IPS DF 19.7 (cell line): ENCODE measurements around the gene LHB.
"Not testable (repeated sequence)": the region's sequence is repeated elsewhere in the genome, so short reads cannot be mapped to it uniquely, and the experiment has no call there.

ENCODE experiments used
- DNase-seq: peaks from one replicate; pipeline ENCODE4 v3.0.0-alpha.2; 2013; ENCODE audit warnings: low read depth, low spot score

LHB gene

DNA sequence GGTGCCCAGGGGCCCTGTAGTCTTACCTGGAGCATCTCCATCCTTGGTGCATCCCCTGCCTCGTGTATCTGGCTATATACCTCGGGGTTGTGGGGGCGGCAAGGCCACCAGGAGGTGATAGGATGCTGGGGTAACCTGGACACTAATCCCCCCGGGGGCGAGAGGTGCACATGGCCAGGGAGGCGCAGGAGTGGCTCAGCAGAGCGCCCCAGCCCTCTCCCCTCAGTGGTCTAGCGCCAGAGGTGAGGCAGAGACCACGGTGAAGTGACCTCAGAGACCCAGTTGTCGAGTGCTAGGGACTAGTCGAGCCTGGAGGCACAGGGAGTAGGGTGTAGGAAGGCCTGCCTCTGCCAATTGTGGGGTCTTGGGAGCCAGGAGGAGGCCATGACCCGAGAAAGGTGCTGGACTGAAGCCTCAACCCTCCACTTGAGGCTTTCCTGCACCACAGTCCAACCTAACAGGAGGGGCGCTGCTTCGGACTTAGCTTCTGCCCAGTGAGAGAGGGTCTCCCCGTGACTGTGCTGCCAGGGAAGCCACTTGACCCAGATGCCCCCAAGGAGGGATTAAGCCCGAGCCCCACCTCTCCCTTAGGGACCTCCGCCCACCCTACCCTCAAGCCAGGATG lies at the start of gene LHB:
Gene LHB (minus strand): TSS at position 51 of the 625 bp plus-strand sequence. CDS start 10 bp downstream, at position 41.
- DNase-seq, result no peak

DNA sequence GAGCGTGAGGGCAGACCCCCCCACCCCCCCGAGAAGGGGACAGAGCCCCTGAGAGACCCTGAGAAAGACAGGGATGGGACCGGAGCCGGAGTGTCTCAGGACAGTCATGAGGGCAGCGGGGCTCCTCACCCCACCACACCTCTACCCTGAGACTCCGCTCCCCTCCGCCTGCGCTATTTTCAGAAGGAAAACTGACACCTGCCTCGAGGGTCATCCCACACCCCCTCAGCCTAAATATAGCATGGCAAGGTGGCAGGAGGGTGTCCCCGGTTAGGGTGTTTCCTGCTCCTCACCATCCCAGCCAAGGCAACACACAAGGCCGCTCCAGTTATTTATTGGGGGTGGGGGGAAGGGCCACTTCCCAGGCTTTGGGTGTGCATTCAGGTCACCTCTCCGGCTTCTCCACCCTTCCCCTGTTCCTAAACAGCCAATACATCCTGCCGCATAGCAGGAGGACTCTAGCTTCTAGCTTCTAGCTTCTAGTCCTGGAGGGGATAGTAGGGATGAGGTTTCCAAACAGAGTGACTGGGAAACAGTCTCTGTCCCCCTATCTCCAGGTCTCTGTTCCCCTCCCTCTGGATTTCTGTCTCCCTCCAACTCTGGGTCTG lies 49.1 kb upstream of the LHB start:
- DNase-seq, result no peak

DNA sequence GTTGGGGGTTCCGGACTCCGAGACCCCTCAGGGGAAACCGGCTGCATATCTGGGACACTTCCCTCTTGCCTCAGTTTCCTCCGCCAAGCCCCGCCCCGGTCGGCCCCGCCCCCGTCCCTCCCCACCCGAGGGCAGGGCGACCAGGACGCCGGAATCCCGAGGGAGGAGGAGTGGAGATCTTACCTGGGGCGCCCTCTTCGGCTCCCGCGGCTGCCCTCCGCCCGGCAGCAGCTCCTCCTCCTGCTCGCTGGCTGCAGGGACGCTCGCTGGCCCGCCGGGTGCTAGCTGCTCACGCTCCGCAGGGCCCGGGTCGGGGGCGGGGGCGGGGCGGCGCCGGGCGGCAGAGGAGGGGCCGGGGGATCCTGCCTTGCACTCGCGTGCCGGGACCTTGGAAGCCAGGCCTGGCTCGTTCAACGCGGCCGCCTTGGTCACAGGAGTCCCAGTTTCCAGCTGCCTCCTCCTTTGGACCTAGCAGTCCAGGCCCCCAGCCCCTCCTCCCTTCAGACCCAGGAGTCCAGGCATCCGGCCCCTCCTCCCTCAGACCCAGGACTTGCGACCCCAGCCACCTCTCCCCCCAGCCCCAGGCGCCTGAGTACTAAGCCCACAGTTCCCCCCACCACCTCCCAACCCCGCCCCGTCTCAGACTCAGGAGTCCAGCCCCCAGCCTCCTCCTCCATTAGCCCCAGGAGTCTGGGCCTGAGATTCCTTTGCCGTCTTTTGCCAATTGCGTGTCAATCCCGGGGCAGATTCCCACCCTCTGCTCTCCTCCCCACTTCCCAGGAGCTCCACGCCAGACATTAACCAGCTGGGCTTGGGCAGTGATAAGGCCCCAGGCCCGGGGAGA lies 48.1 kb upstream of the LHB start, which contains the start of gene NTF4:
Gene NTF4 (minus strand): TSS at position 51 of the 844 bp plus-strand sequence. CDS start 2,821 bp downstream, outside the sequence.
- DNase-seq, result no peak

DNA sequence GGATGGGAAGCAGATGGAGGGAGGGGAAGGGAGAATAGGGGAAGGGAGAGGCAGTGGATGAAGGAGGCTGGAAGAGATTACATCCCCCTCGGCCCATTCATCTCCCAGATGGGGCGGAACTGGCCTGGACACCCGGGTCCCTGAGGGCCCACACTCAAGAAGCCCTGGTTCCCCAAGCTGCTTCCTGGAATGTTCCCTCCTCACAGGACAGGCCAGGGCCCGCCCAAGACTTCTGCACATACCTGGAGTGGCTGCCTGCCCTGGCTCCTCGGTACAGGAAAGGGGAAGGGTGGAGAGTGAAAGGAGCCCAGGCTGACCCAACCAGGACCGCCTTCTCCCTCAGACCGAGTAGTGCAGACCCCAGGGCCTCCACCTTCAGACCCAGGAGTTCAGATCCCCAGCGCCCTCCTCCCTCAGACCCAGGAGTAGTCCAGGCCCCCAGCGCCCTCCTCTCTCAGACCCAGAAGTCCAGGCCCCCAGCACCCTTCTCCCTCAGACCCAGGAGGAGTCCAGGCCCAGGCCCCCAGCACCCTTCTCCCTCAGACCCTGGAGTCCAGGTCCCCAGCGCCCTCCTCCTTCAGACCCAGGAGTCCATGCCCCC lies 47.2 kb upstream of the LHB start:
- DNase-seq, result no peak

DNA sequence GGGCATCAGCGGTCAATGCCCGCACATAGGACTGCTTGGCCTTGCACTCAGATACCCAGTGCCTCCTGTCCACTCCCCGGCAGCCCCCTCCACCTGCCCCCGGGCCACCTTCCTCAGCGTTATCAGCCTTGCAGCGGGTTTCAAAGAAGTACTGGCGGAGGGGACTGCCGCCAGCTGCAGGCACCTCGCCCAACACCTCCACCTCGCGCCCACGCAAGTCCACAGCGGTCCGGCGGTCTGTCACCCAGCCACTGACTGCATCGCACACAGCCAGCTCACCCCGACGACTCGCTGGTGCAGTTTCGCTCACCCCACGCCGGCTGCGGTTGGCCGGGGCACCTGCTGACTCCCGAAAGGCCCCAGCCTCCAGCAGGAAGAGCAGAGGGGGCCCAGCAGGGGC lies 44.6 kb upstream of the LHB start:
- DNase-seq, result no peak

DNA sequence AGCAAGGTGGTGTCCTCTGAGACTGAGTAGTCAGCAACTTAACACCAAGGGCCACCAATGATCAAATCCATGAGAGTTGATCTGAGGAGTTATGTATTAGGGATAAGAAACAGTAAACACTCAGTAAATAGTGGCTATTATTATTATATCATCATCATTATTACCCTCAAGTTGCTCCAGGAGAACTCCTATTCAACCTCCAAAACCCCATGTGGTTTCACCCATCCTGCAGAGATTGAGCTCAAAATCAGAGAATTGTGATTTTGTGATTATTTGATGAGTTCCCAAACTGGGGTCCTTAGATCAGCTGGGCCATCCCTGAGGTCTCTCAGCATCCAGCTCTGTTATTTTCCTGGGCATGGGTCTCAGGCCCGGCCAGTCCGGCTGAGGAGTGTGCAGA lies 44.1 kb upstream of the LHB start:
- no peak for DNase-seq

DNA sequence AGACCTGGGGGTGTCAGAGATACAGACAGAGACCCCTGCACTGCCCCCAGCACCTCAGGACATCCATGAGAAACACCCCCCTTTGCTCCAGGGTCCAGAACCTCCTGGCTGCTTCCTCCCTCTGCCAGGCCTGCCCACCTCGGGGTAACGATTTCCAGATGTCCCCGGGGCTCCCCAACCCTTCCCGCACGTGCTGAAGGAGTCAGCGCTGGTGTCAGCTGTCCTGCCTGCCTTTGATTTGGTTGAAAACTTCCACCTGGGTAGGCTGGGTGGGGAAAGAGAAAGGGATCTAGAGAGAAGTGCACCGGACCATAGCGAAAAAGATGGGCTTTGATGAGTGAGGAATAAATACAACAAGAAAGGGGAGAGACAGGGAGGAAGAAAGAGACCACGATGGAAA lies 42.2 kb upstream of the LHB start:
- no peak for DNase-seq

DNA sequence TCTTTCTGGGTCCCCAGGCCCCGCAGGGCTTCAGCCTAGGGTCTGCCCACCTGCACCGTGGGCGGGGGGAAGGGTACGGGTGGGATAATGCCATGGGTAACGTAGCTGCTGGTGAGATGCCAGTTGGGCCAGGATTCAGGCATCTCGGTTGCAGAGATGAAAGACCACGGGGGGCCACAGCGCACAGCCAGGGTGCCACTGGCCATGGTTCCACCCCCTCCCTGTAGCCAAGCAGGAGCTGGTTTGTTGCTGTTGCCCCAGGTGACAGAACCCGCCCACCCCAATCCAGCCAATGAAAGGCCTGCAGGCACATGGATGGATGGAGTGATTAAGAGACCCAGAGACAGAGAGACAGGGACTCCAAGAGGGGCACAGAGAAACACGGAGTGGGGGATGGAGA lies 41.7 kb upstream of the LHB start:
- DNase-seq, result no peak

DNA sequence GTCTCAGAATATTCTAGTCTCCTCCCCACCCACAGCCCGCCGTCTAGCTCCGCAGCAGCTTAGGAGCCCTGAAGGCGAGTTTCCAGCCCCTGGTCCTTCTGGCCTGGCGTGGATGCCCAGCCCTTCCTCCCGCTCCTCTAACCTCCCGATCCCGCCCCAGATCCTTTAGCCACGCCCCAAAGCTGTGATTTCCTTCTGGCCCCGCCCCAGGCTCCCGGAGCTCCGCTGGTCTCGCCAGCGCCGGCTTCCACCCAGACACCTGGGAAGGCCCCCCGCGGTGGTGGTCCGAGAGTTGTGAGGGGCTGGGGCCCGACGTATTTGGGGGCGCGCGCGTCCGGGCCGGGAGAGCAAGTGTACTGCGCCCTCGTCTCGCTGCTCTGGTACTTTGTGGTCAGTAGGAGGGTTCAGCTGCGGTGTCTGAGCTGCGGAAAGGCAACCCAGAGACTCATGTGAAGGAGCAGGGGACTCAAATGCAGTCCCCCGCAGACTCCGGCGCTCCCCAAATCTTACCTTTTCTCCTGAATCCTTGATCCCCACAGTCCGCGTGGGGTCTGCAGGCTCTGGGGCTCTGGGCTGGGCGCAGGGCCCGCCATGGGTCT lies 40.8 kb upstream of the LHB start, which contains the start of gene CGB7:
Gene CGB7 (minus strand): TSS at position 114 of the 599 bp plus-strand sequence. CDS start 2,374 bp downstream, outside the sequence.
- DNase-seq, result no peak

DNA sequence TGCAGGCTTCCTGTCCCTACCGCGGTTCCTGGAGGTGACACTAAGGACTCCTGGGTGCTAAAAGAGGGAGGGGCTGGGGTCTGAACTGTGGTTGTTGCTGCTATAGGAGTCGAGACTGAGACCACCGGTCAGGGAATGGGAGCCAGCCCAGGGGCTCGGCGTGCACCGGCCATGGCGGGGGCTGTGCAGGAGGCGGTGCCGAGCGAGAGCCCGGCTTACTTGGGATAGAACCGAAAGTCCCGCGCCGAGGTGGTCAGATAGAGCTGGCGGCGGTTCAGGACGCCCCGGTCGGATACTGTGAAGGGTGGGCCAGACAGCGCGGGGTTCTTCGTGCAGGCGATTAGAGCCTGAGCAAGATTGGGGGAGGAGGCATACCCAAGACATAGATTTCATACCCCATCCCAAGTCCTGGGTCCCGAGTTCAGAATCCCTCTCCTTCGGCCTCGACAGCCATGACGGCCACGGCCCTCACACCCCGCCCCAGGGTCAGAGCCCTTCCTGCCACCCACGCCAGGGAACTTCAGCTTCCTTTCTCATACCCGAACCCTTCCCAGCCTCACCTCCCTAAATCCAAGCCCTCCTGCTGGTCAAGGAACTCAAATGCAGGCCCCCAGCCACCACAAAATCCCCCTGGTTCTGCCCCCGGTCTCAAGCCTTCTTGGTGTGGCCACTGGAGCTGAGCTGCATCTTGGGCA lies 40.2 kb upstream of the LHB start:
- not testable (repeated sequence) for DNase-seq

DNA sequence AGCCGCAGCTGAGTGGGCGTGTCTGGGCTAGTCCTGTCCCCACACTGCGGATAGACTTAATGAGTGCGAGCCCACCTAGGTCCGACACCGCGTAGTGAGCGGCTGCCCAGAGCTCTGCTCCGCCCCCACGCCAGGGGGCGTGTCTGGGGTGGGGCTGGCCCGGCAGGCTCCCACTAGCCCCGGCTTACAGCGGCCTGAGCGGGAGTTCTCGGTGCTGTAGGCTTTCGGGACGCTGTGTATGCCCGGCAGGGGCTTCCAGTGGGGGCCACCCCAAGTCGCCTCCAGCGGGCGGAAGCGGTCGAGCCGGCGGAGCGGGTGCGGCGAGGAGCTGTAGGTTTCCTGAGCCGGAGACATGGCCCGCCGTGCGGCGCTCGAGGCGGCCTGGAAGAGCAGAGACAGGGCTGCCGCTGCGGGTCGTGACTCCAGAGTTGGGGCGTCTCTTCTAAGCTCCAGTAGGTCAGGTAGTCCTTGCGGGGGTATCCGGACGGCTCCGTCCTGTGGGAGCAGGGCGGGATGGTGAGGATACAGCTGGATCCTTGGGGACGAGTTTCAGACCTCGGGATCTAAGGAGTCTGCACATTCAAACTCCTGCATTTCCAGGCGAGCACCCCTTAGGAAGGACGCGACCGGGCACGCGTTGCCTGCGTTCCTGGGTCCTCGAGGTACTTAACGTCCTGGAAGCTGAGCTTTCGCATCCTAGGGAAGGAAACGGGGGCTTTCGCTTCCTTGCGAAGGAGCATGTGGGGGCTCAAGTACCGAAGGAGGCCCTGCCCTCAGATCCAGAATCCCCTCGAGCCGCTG lies 39.4 kb upstream of the LHB start:
- no peak for DNase-seq

DNA sequence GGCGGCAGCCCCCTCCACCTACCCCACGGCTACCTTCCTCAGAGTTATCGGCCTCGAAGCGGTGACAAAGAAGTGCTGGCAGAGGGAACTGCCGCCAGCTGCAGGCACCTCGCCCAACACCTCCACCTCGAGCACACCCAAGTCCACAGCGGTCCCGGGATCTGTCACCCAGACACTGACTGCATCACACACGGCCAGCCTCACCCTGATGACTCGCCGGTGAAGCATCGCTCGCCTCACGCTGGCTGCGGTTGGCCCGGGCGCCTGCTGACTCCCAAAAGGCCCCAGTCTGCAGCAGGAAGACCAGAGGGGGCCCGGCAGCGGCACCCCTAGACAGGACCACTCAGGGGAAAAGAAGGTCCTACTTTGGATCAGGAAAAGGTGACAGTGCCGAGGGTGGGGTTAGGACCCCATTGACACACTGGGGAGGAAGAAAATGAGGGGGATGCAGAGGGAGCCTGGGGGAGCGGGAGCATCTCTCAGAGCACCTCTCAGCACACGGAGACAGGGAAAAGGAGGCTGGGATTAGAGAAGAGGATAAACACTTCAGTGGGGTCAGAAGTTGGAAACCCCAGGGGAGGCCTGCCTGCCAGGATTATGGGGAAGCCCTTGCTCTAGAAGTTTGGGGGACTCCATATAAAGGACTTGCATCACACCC lies 33.6 kb upstream of the LHB start:
- DNase-seq, result not testable (repeated sequence)

DNA sequence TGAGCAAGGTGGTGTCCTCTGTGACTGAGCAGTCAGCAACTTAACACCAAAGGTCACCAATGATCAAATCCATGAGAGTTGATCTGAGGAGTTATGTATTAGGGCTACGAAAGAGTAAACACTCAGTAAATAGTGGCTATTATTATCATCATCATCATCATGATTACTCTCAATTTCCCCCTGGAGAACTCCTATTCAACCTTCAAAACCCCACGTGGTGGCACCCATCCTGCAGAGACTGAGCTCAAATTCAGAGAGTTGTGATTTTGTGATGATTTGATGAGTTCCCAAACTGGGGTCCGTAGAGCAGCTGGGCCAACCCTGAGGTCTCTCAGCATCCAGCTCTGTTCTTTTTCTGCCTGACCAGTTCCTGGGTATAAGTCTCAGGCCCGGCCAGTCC lies 32.9 kb upstream of the LHB start:
- not testable (repeated sequence) for DNase-seq

DNA sequence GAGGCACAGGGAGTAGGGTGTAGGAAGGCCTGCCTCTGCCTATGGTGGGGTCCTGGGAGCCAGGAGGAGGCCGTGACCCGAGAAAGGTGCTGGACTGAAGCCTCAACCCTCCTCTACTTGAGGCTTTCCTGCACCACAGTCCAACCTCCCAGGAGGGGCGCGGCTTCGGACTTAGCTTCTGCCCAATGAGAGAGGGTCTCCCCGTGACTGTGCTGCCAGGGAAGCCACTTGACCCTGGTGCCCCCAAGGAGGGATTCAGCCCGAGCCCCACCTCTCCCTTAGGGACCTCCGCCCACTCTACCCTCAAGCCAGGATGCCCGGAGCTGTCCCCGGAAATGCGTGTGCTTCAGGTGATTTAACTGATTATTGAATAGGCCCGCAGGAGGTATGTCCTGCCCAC lies 32.1 kb upstream of the LHB start, which contains the start of gene CGB8:
Gene CGB8 (minus strand): TSS at position 101 of the 400 bp plus-strand sequence. CDS start 372 bp downstream, outside the sequence.
- not testable (repeated sequence) for DNase-seq

DNA sequence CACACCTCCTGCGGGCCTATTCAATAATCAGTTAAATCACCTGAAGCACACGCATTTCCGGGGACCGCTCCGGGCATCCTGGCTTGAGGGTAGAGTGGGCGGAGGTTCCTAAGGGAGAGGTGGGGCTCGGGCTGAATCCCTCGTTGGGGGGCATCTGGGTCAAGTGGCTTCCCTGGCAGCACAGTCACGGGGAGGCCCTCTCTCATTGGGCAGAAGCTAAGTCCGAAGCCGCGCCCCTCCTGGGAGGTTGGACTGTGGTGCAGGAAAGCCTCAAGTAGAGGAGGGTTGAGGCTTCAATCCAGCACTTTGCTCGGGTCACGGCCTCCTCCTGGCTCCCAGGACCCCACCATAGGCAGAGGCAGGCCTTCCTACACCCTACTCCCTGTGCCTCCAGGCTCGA lies 26.7 kb upstream of the LHB start, which contains the start of gene CGB5:
Gene CGB5 (plus strand): TSS at position 301 of the 400 bp plus-strand sequence. CDS start 362 bp downstream, outside the sequence.
- not testable (repeated sequence) for DNase-seq

DNA sequence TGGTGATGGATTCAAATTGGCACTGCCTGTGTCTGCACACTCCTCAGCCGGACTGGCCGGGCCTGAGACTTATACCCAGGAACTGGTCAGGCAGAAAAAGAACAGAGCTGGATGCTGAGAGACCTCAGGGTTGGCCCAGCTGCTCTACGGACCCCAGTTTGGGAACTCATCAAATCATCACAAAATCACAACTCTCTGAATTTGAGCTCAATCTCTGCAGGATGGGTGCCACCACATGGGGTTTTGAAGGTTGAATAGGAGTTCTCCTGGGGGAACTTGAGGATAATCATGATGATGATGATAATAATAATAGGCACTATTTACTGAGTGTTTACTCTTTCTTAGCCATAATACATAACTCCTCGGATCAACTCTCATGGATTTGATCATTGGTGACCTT lies 25.8 kb upstream of the LHB start:
- not testable (repeated sequence) for DNase-seq

DNA sequence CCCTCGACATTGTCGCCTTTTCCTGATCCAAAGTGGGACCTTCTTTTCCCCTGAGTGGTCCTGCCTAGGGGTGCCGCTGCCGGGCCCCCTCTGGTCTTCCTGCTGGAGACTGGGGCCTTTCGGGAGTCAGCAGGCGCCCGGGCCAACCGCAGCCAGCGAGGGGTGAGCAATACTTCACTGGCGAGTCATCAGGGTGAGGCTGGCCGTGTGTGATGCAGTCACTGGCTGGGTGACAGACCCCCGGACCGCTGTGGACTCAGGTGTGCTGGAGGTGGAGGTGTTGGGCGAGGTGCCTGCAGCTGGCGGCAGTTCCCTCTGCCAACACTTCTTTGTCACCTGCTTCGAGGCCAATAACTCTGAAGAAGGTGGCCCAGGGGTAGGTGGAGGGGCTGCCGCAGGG lies 25.3 kb upstream of the LHB start:
- DNase-seq, result no peak

DNA sequence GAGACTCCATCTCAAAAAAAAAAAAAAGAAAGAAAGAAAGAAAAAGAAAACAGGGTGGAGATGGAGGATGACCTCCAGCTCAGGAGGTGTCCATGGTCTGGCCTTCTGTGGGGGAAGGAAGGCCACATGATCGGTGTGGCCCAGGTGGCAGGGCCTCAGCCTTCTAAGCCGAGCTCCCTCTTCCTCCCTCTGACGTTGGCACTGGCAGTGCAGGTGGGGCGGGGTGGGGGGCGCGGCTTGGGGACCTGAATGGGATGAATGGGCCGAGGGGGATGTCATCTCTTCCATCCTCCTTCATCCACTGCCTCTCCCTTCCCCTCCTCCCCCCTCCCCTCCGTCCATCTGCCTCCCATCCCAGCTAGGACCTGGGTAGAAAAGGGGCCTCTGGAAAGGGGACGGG lies 22.8 kb upstream of the LHB start:
- DNase-seq, result not testable (repeated sequence)

DNA sequence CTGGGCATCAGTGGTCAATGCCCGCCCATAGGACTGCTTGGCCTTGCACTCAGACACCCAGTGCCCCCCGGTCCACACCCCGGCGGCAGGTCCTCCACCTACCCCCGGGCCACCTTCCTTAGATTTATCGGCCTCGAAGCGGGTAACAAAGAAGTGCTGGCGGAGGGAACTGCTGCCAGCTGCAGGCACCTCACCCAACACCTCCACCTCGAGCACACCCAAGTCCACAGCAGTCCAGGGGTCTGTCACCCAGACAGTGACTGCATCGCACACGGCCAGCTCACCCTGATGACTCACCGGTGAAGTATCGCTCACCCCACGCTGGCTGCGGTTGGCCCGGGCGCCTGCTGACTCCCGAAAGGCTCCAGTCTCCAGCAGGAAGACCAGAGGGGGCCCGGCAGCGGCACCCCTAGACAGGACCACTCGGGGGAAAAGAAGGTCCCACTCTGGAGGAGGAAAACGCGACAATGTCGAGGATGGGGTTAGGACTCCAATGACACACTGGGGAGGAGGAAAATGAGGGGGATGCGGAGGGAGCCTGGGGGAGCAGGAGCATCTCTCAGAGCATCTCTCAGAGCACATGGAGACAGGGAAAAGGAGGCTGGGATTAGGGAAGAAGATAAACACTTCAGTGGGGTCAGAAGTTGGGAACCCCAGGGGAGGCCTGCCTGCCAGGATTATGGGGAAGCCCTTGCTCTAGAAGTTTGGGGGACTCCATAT lies 21.8 kb upstream of the LHB start:
- DNase-seq, result not testable (repeated sequence)
